HG02759 (cell line): ENCODE data around the gene CCDC60.
"Not testable (repeated sequence)": the region's sequence is repeated elsewhere in the genome, so short reads cannot be mapped to it uniquely, and the experiment has no call there.

Experiments
- ATAC-seq: cut with Tn5 transposase; IDR thresholded peaks from one replicate; pipeline ENCODE4 v1.9.1; 2021; ENCODE audit warnings: mild to moderate bottlenecking, moderate library complexity; ENCODE audit not compliant: unreplicated experiment

The CCDC60 gene

GRCh38 chr12:119328111-119328510, 6.4 kb upstream of the CCDC60 start:
- no peak for ATAC-seq

GRCh38 chr12:119338593-119339363, 4.2 kb downstream of the CCDC60 start:
- ATAC-seq, result no peak

- no peak for ATAC-seq
Observed at GRCh38 chr12:119340578-119340977, 6.0 kb downstream of the CCDC60 start.

GRCh38 chr12:119341020-119341419, 6.5 kb downstream of the CCDC60 start:
- ATAC-seq, result no peak

GRCh38 chr12:119341988-119342387, 7.5 kb downstream of the CCDC60 start:
- ATAC-seq, result no peak

- no peak for ATAC-seq
Observed at GRCh38 chr12:119343130-119343529, 8.6 kb downstream of the CCDC60 start.

- ATAC-seq, result no peak
Observed at GRCh38 chr12:119354172-119354571, 19.6 kb downstream of the CCDC60 start.

GRCh38 chr12:119360366-119360765, 25.8 kb downstream of the CCDC60 start:
- ATAC-seq, result not testable (repeated sequence)

GRCh38 chr12:119363037-119363436, 28.5 kb downstream of the CCDC60 start:
- no peak for ATAC-seq

GRCh38 chr12:119363490-119363889, 29.0 kb downstream of the CCDC60 start:
- ATAC-seq, result no peak

- no peak for ATAC-seq
Observed at GRCh38 chr12:119365451-119365850, 30.9 kb downstream of the CCDC60 start.

GRCh38 chr12:119366007-119366406, 31.5 kb downstream of the CCDC60 start:
- no peak for ATAC-seq

- no peak for ATAC-seq
Observed at GRCh38 chr12:119369161-119369560, 34.6 kb downstream of the CCDC60 start.

GRCh38 chr12:119369907-119370546, 35.5 kb downstream of the CCDC60 start:
- ATAC-seq, result no peak

GRCh38 chr12:119372540-119372939, 38.0 kb downstream of the CCDC60 start:
- ATAC-seq, result no peak

- ATAC-seq, result no peak
Observed at GRCh38 chr12:119373001-119373400, 38.5 kb downstream of the CCDC60 start.

GRCh38 chr12:119373666-119374065, 39.1 kb downstream of the CCDC60 start:
- ATAC-seq, result no peak

- no peak for ATAC-seq
Observed at GRCh38 chr12:119374635-119375034, 40.1 kb downstream of the CCDC60 start.

- ATAC-seq, result no peak
Observed at GRCh38 chr12:119375075-119375882, 40.8 kb downstream of the CCDC60 start.

- ATAC-seq, result no peak
Observed at GRCh38 chr12:119375883-119376190, 41.3 kb downstream of the CCDC60 start.

GRCh38 chr12:119378903-119379302, 44.4 kb downstream of the CCDC60 start:
- ATAC-seq, result no peak
